GM19467 (cell line): Measurements from ENCODE around the gene PRDM10.

Source experiments
- ATAC-seq: cut with Tn5 transposase; IDR thresholded peaks from one replicate; pipeline ENCODE4 v1.9.1; 2021; ENCODE audit warnings: mild to moderate bottlenecking, moderate library complexity; ENCODE audit not compliant: unreplicated experiment

The PRDM10 gene

GRCh38 chr11:129852125-129852740 is 150.4 kb downstream of the PRDM10 start:
- ATAC-seq = no peak
